ENCODE measurements around the gene CDC14A.
"Not testable (repeated sequence)": the region's sequence is repeated elsewhere in the genome, so short reads cannot be mapped to it uniquely, and the experiment has no call there.

Gene CDC14A

GRCh38 chr1:100404821-100405220 lies 52.5 kb downstream of the CDC14A start:
- no peak for DNase-seq (ENCODE audit: low spot score)

GRCh38 chr1:100405902-100406301 lies 53.6 kb downstream of the CDC14A start:
- not testable (repeated sequence) for DNase-seq (ENCODE audit: low spot score)

- not testable (repeated sequence) for DNase-seq (ENCODE audit: low spot score)
These were observed 55.1 kb downstream of the CDC14A start for GRCh38 chr1:100407390-100407789.

- no peak for DNase-seq (ENCODE audit: low spot score)
These were observed 58.7 kb downstream of the CDC14A start for GRCh38 chr1:100411019-100411418.

GRCh38 chr1:100411574-100411973 lies 59.3 kb downstream of the CDC14A start:
- DNase-seq (ENCODE audit: low spot score) = no peak

GRCh38 chr1:100413035-100413434 lies 60.7 kb downstream of the CDC14A start:
- DNase-seq (ENCODE audit: low spot score) = no peak

GRCh38 chr1:100414693-100415497 lies 62.6 kb downstream of the CDC14A start:
- no peak for DNase-seq (ENCODE audit: low spot score)

- DNase-seq (ENCODE audit: low spot score) = no peak
These were observed 63.1 kb downstream of the CDC14A start for GRCh38 chr1:100415498-100415778.

- DNase-seq (ENCODE audit: low spot score) = no peak
These were observed 66.8 kb downstream of the CDC14A start for GRCh38 chr1:100419072-100419471.

GRCh38 chr1:100422065-100422464 lies 69.8 kb downstream of the CDC14A start:
- DNase-seq (ENCODE audit: low spot score) = no peak

GRCh38 chr1:100423832-100424337 lies 71.6 kb downstream of the CDC14A start:
- peak; percentile 24 for DNase-seq (ENCODE audit: low spot score)

GRCh38 chr1:100428160-100428559 lies 75.9 kb downstream of the CDC14A start:
- DNase-seq (ENCODE audit: low spot score) = no peak

- DNase-seq (ENCODE audit: low spot score) = no peak
These were observed 78.0 kb downstream of the CDC14A start for GRCh38 chr1:100430325-100430756.

- no peak for DNase-seq (ENCODE audit: low spot score)
These were observed 79.6 kb downstream of the CDC14A start for GRCh38 chr1:100431954-100432353.

GRCh38 chr1:100433563-100433962 lies 81.3 kb downstream of the CDC14A start:
- DNase-seq (ENCODE audit: low spot score) = no peak

- DNase-seq (ENCODE audit: low spot score) = no peak
These were observed 82.5 kb downstream of the CDC14A start for GRCh38 chr1:100434831-100435230.

- DNase-seq (ENCODE audit: low spot score) = no peak
These were observed 86.1 kb downstream of the CDC14A start for GRCh38 chr1:100438375-100438774.

GRCh38 chr1:100438789-100439188 lies 86.5 kb downstream of the CDC14A start:
- DNase-seq (ENCODE audit: low spot score) = no peak

GRCh38 chr1:100440075-100440809 lies 87.9 kb downstream of the CDC14A start:
- no peak for DNase-seq (ENCODE audit: low spot score)

- no peak for DNase-seq (ENCODE audit: low spot score)
These were observed 88.8 kb downstream of the CDC14A start for GRCh38 chr1:100441146-100441545.

GRCh38 chr1:100441651-100442050 lies 89.3 kb downstream of the CDC14A start:
- no peak for DNase-seq (ENCODE audit: low spot score)

GRCh38 chr1:100443811-100444571 lies 91.7 kb downstream of the CDC14A start:
- no peak for DNase-seq (ENCODE audit: low spot score)

- DNase-seq (ENCODE audit: low spot score) = no peak
These were observed 93.3 kb downstream of the CDC14A start for GRCh38 chr1:100445565-100445964.

Measured in NAMALWA (cell line).